Activated CD8-positive, alpha-beta memory T cell treated with anti-CD3 and anti-CD28 coated beads, Interleukin-2, amount 50 U/mL, for 24 hours (primary cell): Measurements from ENCODE around the gene NOP9.

Experiments
- DNase-seq: peaks from one replicate; pipeline ENCODE4 v3.0.0-alpha.2; 2020; ENCODE audit errors: extremely low read depth

The NOP9 gene

GRCh38 chr14:24283796-24284460, 15.7 kb upstream of the NOP9 start:
- no peak for DNase-seq

- no peak for DNase-seq
These were observed 15.1 kb upstream of the NOP9 start for GRCh38 chr14:24284501-24285035.

DNA sequence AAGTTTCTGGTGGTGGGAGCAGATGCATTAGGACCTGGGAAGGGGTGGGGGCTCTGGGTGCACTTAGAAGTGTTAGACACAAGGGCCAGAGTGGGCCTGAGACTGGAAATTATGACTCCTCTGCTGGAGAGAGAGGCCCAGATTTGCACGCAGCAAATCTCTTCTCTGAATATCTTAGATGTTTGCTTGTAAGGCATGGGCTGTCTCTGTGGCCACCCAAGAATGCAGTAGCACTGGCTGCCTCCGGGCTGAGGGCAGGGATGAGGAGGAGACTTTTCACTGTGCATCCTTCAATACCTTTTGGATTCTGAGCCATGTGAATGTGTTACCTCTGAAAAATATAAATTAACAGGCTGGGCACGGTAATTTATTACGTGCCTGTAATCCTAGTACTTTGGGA, 14.3 kb upstream of the NOP9 start:
- no peak for DNase-seq

DNA sequence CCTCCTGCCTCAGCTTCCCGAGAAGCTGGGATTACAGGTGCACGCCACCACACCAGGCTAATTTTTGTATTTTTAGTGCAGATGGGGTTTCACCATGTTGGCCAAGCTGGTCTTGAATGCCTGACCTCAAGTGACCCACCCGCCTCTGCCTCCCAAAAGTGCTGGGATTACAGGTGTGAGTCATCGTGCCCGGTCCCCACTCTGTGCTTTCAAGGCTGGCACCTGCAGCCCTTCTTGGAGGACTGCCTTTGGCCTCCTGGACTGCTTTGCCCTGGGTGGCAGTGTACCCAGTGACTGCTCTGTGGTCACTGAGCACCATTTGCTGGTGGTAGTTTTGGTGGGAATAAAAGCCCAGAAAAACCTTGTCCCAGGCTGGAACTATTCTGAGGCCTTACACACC, 12.7 kb upstream of the NOP9 start:
- DNase-seq, result no peak

DNA sequence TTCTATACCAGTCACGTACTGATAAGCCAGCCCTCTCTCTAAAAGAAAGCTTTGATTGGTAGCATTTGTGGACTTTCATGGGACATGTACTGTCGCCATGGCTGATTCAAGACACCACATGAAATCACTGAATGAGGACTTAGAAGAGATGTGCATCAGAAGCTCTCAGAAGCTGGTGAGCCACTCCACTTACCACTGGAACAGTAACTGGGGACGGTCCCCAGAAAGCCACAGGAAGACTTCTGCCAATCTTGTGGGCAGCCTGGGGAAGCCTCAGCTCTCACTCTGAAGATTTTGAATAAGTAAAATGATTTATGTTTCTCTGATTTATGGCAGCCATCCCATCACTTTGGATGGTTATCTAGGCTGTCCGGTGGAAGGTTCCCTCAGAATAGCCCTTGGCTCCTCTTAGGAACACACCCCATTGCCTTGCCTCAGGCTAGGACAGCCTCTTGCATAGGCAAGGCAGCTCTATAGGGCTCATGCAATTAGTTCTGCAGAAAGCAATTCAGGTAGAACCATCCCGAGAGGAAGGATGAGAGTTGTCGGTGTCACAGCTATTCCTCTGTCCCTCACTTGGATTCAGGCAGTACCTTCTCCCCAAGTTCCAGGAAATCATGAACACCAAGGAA, 9.9 kb upstream of the NOP9 start:
- DNase-seq, result no peak

DNA sequence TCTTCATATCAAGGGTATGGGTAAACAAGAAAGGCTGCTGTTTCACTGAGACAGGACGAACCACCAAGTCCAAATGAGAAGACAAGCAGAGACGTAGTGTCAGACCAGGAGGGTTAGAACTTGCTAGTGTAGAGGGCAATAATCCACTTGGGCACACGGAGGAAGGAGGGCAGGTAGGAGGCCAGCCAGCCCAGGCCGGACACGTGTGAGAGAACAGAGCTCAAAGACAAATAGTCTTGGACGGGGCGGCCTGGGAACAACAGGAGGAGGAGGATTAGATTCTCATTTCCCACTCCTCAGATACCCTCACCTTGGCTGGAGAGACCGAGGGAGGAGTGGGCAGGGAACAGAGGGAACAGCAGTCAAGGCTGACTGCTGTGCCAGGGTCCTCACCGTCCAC, 8.9 kb upstream of the NOP9 start:
- DNase-seq, result no peak

DNA sequence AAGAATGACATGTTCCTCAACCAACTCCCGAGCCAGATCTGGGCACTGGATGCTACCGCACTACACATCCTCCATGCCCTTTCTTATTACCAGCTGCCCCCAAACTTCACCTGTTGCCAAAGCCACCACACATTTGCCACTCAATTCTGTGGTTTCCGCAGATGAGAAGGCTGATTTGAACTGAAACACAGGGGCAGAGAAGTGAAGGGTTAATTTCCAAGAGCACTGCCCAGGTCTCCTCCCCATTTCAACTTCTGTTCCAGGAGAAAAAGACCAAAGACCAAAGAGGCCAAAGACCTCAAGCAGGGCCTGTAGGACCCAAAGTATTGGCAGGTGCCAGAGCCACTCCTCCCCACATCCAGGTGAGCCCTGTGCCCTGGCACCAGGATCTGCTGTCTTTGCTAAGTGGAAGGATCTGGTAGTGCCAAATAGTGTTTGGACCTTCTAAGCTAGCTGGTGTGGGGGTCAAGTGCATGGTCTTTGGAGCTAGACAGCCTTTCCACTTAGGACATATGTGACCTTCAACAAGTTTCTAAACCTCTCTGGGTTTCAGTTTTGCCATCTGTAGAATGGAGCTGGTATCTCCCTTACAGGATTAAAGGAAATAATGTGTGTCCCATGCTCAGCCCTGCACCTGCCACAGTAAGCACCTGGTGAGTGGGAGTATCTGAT, 8.1 kb upstream of the NOP9 start:
- DNase-seq, result no peak

DNA sequence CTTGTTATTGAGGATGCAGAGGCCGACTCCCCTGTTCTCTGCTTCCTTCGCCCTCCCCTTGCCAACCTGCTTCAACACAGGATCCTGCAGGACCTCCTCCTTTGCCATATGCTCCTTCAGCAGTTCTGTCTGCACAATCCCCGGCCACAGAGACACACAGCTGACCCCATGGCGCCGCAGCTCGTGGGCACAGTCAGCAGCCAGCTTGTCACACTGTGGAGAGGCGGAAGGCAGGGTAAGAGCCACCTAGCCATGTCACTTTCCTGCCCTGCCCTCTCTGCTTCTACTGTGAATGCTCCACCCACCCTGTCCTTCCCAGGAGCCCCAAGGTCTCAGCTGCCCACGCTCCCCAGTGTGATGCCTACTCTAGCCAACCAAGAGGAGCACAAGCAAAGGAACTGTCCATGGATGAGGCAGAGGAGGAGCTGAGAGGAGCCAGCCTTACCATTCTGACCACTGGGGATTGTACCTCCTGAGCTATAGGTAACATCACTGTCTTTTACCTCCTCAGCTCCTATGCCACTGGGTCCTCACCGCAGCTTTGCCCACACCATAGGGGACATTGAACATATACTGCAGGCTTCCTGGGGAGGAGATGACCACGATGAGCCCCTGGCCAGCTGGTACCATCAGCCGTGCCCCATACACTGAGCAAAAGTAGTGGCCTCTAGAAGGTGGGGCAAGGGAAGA, 7.4 kb upstream of the NOP9 start:
- no peak for DNase-seq

GRCh38 chr14:24293525-24293924, 6.1 kb upstream of the NOP9 start:
- no peak for DNase-seq

DNA sequence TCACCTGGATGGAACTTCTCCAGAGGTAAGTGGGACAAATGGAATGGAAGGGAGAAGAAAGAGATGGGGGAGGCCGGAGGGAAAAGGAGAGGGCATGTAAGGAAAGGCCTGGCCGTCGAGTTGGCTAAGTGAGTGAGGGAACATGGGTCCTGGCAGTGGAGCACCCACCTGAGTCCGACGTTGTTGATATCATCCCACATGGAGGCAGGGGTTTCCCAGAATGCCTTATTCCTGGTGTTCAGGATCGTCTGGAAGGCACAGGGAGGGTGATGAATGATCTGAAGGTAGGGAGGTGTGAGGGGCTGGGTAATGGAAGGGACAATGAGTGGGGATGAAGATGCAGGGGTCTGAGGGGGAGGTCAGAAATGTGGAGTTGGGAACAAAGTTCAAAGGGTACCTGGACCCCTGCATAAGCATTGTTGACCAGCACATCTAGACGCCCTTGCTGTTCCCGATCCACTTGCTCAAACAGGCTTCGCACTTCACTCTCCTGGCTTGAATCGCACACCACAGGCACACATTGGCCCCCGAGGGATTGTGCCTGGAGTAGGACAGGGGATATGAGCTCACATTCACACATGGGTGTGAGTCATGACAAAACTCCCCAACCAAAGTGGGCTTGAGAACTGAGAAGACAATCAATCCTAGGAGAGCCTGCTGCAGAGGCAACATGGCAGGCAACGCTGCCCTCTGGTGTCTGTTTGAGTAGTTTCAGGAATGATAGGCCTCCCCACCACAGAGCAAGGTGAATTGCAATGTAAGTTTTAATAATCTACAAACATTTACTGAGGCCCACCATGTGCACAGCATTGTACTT, 3.1 kb upstream of the NOP9 start:
- DNase-seq, result peak; percentile 57

- DNase-seq, result no peak
These were observed 2.3 kb upstream of the NOP9 start for GRCh38 chr14:24297190-24297964.

DNA sequence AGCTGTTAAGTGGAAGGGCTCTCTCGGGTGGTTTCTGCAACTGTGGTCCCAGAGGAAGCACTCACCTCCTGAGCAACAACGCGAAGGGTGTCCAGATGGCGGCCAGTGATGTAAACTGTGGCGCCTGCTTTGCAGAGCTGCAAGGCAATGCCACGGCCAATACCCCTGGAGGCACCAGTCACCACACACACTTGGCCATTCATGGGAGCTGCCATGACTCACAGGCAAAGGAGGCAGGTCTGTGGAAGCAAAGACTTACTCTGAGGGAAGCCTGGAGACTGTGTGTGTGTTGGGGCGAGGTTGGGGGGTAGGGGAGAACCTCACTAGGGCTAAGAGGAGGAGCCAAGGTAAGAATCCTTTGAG, 777 bp upstream of the NOP9 start:
- no peak for DNase-seq

- DNase-seq, result no peak
These were observed 803 bp downstream of the NOP9 start for GRCh38 chr14:24300326-24300980.

GRCh38 chr14:24304019-24304387, 4.4 kb downstream of the NOP9 start:
- DNase-seq, result no peak

DNA sequence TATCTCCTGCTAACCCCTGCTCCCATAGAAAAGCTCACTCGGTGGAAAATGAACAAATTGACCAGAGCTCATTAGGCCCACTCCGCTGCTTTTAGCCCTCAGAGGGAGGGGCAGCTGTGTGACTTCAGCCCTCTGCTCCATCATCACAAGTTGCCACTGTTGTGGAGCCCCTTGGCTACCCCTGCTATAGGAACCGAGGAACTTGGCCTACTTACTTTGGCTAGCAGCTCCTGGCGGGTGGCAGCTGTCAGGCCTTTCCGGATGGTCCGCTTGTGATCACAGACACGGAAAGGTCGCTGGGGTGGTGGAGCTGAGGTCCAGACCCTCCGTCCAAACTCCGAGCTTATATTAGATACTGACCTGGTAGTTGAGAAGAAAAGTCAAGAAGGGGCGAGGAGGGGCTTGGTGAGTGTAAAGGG, 7.5 kb downstream of the NOP9 start:
- DNase-seq, result no peak

DNA sequence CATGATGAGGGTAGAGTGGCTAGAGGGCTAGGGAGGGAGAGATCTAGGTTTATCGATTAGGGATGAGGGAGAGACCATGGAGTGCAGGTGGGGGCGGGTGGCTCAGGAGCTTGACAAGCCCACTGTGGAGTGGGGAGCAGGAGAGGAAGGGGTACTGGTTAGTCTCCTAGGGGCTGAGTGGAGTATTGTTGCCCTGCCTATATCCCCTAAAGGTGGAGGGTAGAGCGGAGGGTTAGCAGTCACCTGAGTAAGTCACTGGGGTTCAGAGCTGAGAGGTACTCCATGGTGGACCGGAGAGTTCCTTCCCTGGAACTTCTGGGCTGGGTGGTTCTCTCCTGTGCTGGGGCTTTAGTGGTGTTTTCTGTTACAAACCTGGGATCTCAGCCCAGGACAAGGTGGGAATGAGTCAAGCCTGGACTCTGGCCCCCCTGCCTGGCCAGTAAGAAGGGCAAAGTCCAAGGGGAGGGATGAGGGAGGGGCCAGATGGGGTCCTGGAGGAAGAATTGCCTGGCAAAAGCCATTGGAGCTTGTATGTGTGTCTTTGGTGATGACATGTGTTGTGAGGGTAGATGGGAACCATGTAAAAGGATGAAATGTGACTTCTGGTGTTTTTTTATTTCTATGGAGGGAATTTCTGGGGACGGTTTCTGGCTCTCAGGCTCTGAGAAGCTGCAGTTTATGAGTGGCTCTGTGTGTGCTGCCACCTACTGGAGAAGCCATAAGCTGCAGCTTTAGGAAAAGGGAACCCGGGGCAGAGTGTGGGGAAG, 8.1 kb downstream of the NOP9 start, which contains the start of gene CIDEB:
Gene CIDEB, minus strand, starts transcription at position 403 of the 767 bp plus-strand sequence. Its CDS starts 119 bp downstream, at position 284.
- no peak for DNase-seq

DNA sequence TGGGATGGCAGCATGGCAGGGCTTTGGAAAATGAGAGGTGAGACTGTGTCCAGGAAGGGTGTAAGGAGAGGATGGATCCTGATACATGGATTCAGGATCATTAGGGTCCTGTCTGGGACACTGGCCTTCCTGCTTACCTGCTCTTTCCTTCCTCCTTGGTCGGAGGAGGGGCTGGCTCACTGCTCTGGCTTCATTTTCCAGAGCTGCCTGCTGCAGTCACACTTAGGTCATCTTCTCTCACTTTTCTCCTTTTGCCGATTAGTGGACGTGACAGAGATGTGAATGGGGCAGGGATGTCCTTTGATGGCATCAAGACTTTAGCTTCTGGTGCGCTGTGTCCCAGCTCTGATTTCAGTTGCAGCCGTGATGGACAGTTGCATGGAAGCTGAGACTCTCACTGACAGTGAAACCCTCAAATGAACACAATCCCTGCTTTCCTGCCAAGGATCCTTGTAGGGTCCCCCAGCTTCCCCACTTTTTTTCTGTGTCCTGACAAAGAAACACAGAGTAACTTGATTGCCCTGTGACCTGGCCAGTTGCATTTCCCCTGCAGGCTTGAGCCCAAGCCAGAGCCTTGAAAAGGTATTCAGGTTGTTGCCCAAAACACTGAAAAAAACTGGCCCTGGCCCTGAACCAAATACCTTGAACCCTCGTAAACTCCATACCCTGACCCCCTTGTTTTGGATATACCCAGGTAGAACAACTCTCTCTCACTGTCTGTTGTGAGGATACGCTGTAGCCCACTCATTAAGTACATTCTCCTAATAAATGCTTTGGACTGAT, 8.9 kb downstream of the NOP9 start:
- no peak for DNase-seq

GRCh38 chr14:24309538-24310264, 10.1 kb downstream of the NOP9 start, which contains the start of gene LTB4R2:
Gene LTB4R2 (plus strand): TSS chr14:24310140. CDS start chr14:24310665, 525 bp downstream.
- no peak for DNase-seq
